Thyroid gland (tissue), 4 donors: ENCODE results near the gene CETN1. TPM values are rescaled to one million over a fixed set of nuclear protein-coding genes. Genes with fewer than 3 reads are reported as not detected.

Source experiments
- DNase-seq, 2 donors: peaks; one replicate each; pipeline ENCODE4 v3.0.0-alpha.2; 2019
- H3K27ac ChIP-seq, 3 donors: fragments of 200-600 bp; sonication (generic); 1 replicate in 2 of 3; 2 replicates in 1 of 3; pipeline ENCODE4 v1.5.1; 2016 to 2019; ENCODE audit warnings: mild to moderate bottlenecking in 1 of 3, moderate library complexity in 1 of 3
- H3K27me3 ChIP-seq: fragments of 200-600 bp; sonication (generic); one replicate; pipeline ENCODE4 v1.5.1; 2019
- H3K36me3 ChIP-seq, 2 donors: fragments of 200-600 bp; sonication (generic); one replicate each; pipeline ENCODE4 v1.5.1; 2016 to 2019
- H3K4me1 ChIP-seq, 2 donors: fragments of 200-600 bp; sonication (generic); one replicate each; pipeline ENCODE4 v1.5.1; 2017 to 2019
- H3K4me3 ChIP-seq, 3 donors: fragments of 200-600 bp; sonication (generic); replicated peaks in 1 of 3; 1 replicate in 2 of 3; 2 replicates in 1 of 3; pipeline ENCODE4 v1.5.1; 2016; ENCODE audit warnings: mild to moderate bottlenecking in 1 of 3
- H3K9me3 ChIP-seq: fragments of 200-600 bp; sonication (generic); one replicate; pipeline ENCODE4 v1.5.1; 2017
- POLR2A ChIP-seq, 2 donors: fragments of 450-650 bp; IDR thresholded peaks; one replicate each; pipeline ENCODE4 v1.6.1; 2017; ENCODE audit warnings: antibody characterized with exemption in 2 of 2, mild to moderate bottlenecking in 2 of 2, moderate library complexity in 1 of 2
- WGBS, 2 donors: methylation state at CpG; one replicate each; pipeline ENCODE4 v1.1.5; 2017; 5-methylcytosine and 5-hydroxymethylcytosine counted together
- intact Hi-C: fragments of 100-400 bp; cut with DNase I; formaldehyde crosslinking; loops from one replicate; pipeline ENCODE4 v1.15.1; 2023
- total RNA-seq, 4 donors: library from RNA; depleted of rRNA; stranded (reverse); fragments of >200 nt; gene quantifications; one replicate each; pipeline ENCODE4 v1.2.3, GENCODE V29; 2016
- TF ChIP-seq, protein P1 (sequence below), 6 experiments: fragments of 200-600 bp in 3 of 6; fragments of 450-650 bp in 3 of 6; sonication (generic) in 3 of 6; IDR thresholded peaks; one replicate each; pipeline ENCODE4 v1.5.1; 2016 to 2019; ENCODE audit warnings: antibody characterized with exemption in 6 of 6, mild to moderate bottlenecking in 2 of 6, inconsistent platforms in 1 of 6, moderate library complexity in 1 of 6

CETN1 gene
- total RNA-seq, 4 donors from 2014 or later = 0.27 TPM; not detected in 3

- H3K4me1 ChIP-seq = no peaks in the 10 kb centered on the region
- no peaks in the 10 kb centered on the region for H3K9me3 ChIP-seq
- 88 to 90% methylated on average over 5 of the region's 5 CpGs for WGBS, 2 donors
- TF ChIP-seq, protein P1, sequence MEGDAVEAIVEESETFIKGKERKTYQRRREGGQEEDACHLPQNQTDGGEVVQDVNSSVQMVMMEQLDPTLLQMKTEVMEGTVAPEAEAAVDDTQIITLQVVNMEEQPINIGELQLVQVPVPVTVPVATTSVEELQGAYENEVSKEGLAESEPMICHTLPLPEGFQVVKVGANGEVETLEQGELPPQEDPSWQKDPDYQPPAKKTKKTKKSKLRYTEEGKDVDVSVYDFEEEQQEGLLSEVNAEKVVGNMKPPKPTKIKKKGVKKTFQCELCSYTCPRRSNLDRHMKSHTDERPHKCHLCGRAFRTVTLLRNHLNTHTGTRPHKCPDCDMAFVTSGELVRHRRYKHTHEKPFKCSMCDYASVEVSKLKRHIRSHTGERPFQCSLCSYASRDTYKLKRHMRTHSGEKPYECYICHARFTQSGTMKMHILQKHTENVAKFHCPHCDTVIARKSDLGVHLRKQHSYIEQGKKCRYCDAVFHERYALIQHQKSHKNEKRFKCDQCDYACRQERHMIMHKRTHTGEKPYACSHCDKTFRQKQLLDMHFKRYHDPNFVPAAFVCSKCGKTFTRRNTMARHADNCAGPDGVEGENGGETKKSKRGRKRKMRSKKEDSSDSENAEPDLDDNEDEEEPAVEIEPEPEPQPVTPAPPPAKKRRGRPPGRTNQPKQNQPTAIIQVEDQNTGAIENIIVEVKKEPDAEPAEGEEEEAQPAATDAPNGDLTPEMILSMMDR (IDR thresholded peaks at IDR 0.05) = no peak
- TF ChIP-seq POLR2A (IDR thresholded peaks at IDR 0.05) = no peak
- no peaks in the 10 kb centered on the region for H3K27me3 ChIP-seq
- H3K27ac ChIP-seq = no peak overlapping the region
- no peaks in the 10 kb centered on the region for H3K36me3 ChIP-seq
- DNase-seq = no peak
- intact Hi-C loops = loop anchor here (10.0 kb wide), 1 partner anchor 334 kb away; no protein-coding TSS in a partner anchor
- no peak overlapping the region for H3K4me3 ChIP-seq
These were observed 38.4 kb downstream of the CETN1 start for GRCh38 chr18:618618-619017.

GRCh38 chr18:621291-622043 lies 41.3 kb downstream of the CETN1 start:
- no peaks in the 10 kb centered on the region for H3K36me3 ChIP-seq
- no peak for DNase-seq
- H3K27me3 ChIP-seq = no peaks in the 10 kb centered on the region
- intact Hi-C loops = loop anchor here (5.0 kb wide), 1 partner anchor 211 kb away; no protein-coding TSS in a partner anchor
- H3K27ac ChIP-seq = no peak overlapping the region
- no peak for TF ChIP-seq POLR2A (IDR thresholded peaks at IDR 0.05)
- TF ChIP-seq, protein P1 (IDR thresholded peaks at IDR 0.05) = no peak
- WGBS, 2 donors = 61 to 68% methylated on average over 7 of the region's 7 CpGs
- H3K9me3 ChIP-seq = no peaks in the 10 kb centered on the region
- H3K4me3 ChIP-seq = no peak overlapping the region
- H3K4me1 ChIP-seq = no peaks in the 10 kb centered on the region

DNA sequence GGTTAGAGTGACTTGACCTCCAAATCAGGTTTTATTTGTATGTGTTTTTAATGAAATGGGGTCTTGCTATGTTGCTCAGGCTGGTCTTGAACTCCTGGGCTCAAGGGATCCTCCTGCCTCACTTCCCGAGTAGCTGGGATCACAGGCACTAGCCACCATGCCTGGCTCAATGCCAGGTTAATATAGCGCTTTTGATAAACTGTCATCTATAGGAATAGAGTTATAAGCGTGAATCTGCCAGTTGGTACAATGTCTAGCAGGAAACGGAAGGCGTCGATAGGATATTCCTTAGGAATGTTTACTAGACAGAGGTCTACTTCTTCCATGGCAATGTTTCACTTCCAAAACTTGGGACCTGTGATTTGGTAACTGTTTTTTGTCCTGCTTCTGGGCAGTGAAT lies 42.1 kb downstream of the CETN1 start:
- Histone ChIP-seq H3K9me3 (no peaks in the 10 kb centered on the region), H3K4me3 (no peak overlapping the region), H3K4me1 (no peaks in the 10 kb centered on the region), H3K36me3 (no peaks in the 10 kb centered on the region), H3K27ac (no peak overlapping the region), H3K27me3 (no peaks in the 10 kb centered on the region)
- DNase-seq = no peak
- WGBS, 2 donors = 79 to 87% methylated on average over 6 of the region's 6 CpGs
- intact Hi-C loops = loop anchor here (5.0 kb wide), 1 partner anchor 210 kb away; no protein-coding TSS in a partner anchor
- TF ChIP-seq POLR2A (IDR thresholded peaks at IDR 0.05) = no peak
- TF ChIP-seq, protein P1 (IDR thresholded peaks at IDR 0.05) = no peak

DNA sequence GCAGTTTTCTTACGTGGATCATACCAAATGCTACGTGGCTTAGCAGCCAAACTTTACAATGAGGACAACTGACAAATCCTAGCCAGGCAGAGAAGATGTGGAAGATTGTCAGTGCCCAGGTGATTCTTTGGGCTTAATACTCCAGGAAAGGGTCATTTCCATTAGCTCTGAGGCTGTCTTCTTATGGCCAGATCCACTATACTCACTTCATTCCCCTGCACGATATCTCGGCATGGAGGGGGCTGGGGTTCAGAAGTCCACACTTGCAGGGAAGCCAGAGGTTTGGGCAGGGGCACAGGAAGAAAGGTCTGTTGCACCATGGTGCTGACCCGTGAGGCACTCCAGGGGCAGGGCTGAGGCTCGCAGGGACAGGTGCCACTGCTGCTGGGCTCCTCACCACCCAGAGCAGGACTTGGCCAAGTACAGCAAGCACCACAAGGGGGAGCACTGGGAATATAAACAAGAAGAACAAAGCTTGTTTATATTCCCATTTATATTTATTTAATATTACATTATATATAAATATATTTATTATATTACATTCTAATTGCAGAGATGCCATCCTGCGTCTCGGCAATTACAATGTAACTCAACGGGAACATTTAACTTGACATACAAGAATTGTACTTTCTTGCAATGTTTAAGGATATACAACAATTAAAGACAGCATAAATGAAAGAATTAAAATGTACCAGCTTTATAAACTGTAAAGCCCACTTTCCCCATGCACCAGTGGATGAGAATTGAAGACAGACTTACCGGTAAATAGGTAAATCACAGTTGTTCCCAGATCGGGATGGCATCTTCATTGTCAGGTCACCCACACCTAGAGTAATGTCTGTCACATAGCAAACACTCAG lies 43.8 kb downstream of the CETN1 start:
- no peaks in the 10 kb centered on the region for H3K4me1 ChIP-seq
- no peak overlapping the region for H3K4me3 ChIP-seq
- intact Hi-C loops = loop anchor here (5.0 kb wide), 1 partner anchor 208 kb away; no protein-coding TSS in a partner anchor
- TF ChIP-seq, protein P1 (IDR thresholded peaks at IDR 0.05) = peak; percentile 12 to 73 (median 40)
- no peak for TF ChIP-seq POLR2A (IDR thresholded peaks at IDR 0.05)
- no peaks in the 10 kb centered on the region for H3K9me3 ChIP-seq
- H3K27ac ChIP-seq = no peak overlapping the region
- no peaks in the 10 kb centered on the region for H3K27me3 ChIP-seq
- DNase-seq = peak; percentile 65 to 75
- 68 to 70% methylated on average over 11 of the region's 11 CpGs for WGBS, 2 donors
- H3K36me3 ChIP-seq = no peaks in the 10 kb centered on the region
